Frontal cortex (tissue), 4 donors: ENCODE results near the gene STRN. TPM values are rescaled to one million over a fixed set of nuclear protein-coding genes. Genes with fewer than 3 reads are reported as not detected.

ENCODE experiments used
- DNase-seq, 2 donors: peaks; one replicate each; pipeline ENCODE4 v3.0.0; 2012; ENCODE audit warnings: low spot score in 2 of 2
- FAIRE-seq: peaks from 2 replicates; lab custom pipeline; 2012; peaks lifted over from hg19 to GRCh38; lab: Jason Lieb, UNC
- small RNA-seq: library from RNA; depleted of rRNA; stranded (forward); fragments of <200 nt; gene quantifications from one replicate; pipeline ENCODE3, GENCODE V24; 2014
- total RNA-seq: library from RNA; depleted of rRNA; stranded (reverse); fragments of >200 nt; gene quantifications from one replicate; pipeline ENCODE4 v1.2.3, GENCODE V29; 2014
- donor health status: control.
- donor health status: control.
- donor health status: control.

STRN gene
- total RNA-seq, 1 donor from 2014 or later: 24.1 TPM

GRCh38 chr2:36805635-36806224, 160.6 kb downstream of the STRN start:
- FAIRE-seq (no peak), DNase-seq (no peak)

GRCh38 chr2:36802952-36803351, 163.4 kb downstream of the STRN start:
- FAIRE-seq: no peak

GRCh38 chr2:36801088-36801487, 165.2 kb downstream of the STRN start:
- DNase-seq (no peak), FAIRE-seq (no peak)

More at GRCh38 chr2:36802952-36803351, 163.4 kb downstream of the STRN start:
- no peak for DNase-seq

DNA sequence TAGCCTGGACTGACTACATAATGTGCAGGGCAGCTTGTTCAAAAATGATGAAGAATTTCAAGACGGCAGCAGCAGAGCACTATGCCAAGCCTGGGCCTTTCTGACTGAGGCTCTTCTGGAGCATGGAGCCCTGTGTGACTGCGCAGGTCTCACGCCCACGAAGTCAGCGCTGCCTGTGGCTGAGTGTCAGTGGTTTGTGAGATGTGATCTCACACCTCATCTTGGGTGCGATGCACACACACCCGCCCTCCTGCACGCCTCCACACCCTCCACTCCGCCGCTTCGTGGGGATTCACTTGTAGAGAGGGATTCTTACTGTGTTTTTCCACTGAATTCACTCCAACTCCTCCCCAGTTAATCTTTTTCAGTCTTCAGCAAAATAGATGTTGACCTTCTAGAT, 166.0 kb downstream of the STRN start:
- DNase-seq: no peak
- no peak for FAIRE-seq

DNA sequence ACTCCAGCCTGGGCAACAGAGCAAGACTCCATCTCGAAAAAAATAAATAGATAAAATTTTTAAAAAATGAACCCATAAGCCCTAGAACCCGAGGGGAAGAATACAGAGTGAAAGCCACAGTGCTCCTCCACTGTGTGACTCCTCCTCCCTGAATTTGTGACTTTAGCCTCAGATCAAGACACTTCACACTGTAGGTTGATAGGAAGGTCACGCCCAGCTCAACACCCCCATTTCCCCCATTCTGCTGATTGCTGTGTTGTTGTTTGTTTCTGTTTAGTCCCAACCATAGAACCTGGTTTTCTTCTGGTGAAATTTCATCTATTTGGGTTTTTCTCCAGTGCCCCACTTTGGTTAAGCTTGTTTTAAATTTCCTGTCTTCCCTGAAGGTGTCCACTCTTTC, 167.6 kb downstream of the STRN start:
- FAIRE-seq: no peak
- no peak for DNase-seq

GRCh38 chr2:36797324-36798070, 168.8 kb downstream of the STRN start:
- DNase-seq: no peak
- no peak for FAIRE-seq

Small RNA genes lying within 50 kb of the gene (small RNA-seq; reads per million reads assigned to genes)
- not detected for gene RNU6-577P

Other genes with a start within 250 kb of the STRN start
- 125 TPM for gene HEATR5B, start 117.8 kb upstream of the STRN start, total RNA-seq
- 21.6 TPM for gene GPATCH11, start 118.0 kb upstream of the STRN start, total RNA-seq
- 50.1 TPM for gene EIF2AK2, start 190.4 kb upstream of the STRN start, total RNA-seq
- not detected for gene SULT6B1, start 222.1 kb upstream of the STRN start, total RNA-seq
- gene CEBPZOS, start 230.0 kb upstream of the STRN start, total RNA-seq: 22.8 TPM